ENCODE measurements around the gene DNTTIP2.

DNA sequence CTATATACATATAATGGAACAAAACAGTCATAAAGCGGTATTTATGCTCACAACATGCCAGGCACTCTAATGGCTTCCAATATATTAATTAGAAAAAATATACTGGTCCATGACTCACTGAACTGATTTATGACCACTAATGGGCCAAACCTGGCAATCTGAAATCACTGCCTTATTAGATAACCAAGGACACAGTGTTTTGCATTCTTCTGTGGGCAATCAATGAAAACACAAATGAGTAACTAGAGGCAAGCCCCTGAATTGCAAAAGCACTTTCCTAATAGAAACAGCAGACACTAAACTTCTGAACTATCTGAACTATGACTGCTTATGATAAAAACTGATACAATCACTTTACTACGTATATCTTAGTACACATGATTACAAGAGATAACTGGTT lies 26.7 kb upstream of the DNTTIP2 start:
- TF ChIP-seq, protein P1, sequence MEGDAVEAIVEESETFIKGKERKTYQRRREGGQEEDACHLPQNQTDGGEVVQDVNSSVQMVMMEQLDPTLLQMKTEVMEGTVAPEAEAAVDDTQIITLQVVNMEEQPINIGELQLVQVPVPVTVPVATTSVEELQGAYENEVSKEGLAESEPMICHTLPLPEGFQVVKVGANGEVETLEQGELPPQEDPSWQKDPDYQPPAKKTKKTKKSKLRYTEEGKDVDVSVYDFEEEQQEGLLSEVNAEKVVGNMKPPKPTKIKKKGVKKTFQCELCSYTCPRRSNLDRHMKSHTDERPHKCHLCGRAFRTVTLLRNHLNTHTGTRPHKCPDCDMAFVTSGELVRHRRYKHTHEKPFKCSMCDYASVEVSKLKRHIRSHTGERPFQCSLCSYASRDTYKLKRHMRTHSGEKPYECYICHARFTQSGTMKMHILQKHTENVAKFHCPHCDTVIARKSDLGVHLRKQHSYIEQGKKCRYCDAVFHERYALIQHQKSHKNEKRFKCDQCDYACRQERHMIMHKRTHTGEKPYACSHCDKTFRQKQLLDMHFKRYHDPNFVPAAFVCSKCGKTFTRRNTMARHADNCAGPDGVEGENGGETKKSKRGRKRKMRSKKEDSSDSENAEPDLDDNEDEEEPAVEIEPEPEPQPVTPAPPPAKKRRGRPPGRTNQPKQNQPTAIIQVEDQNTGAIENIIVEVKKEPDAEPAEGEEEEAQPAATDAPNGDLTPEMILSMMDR (IDR thresholded peaks at IDR 0.05 in 2 of 3, conservative IDR thresholded peaks at IDR 0.05 in 1 of 3; ENCODE audit: borderline replicate concordance in 1 of 3, insufficient read depth in 1 of 3, low read depth in 2 of 3, low read length in 2 of 3): no peak
- TF ChIP-seq EZH2 (IDR thresholded peaks at IDR 0.05) (no peak), POLR2A (IDR thresholded peaks at IDR 0.05; ENCODE audit: borderline replicate concordance, extremely low read depth, insufficient read depth, insufficient read length) (no peak), SIN3A (IDR thresholded peaks at IDR 0.05; ENCODE audit: low read depth) (no peak), POLR2AphosphoS5 (IDR thresholded peaks at IDR 0.05; ENCODE audit: low read depth, low read length) (no peak), YY1 (IDR thresholded peaks at IDR 0.05; ENCODE audit: extremely low read depth, insufficient replicate concordance, low read depth, low read length) (no peak), RAD21 (IDR thresholded peaks at IDR 0.05; ENCODE audit: low read depth) (no peak), EZH2phosphoT487 (IDR thresholded peaks at IDR 0.05; ENCODE audit: borderline replicate concordance) (no peak), SP1 (IDR thresholded peaks at IDR 0.05; ENCODE audit: low read depth) (no peak), ZFX (IDR thresholded peaks at IDR 0.05) (no peak)
- TF ChIP-seq, protein P2, sequence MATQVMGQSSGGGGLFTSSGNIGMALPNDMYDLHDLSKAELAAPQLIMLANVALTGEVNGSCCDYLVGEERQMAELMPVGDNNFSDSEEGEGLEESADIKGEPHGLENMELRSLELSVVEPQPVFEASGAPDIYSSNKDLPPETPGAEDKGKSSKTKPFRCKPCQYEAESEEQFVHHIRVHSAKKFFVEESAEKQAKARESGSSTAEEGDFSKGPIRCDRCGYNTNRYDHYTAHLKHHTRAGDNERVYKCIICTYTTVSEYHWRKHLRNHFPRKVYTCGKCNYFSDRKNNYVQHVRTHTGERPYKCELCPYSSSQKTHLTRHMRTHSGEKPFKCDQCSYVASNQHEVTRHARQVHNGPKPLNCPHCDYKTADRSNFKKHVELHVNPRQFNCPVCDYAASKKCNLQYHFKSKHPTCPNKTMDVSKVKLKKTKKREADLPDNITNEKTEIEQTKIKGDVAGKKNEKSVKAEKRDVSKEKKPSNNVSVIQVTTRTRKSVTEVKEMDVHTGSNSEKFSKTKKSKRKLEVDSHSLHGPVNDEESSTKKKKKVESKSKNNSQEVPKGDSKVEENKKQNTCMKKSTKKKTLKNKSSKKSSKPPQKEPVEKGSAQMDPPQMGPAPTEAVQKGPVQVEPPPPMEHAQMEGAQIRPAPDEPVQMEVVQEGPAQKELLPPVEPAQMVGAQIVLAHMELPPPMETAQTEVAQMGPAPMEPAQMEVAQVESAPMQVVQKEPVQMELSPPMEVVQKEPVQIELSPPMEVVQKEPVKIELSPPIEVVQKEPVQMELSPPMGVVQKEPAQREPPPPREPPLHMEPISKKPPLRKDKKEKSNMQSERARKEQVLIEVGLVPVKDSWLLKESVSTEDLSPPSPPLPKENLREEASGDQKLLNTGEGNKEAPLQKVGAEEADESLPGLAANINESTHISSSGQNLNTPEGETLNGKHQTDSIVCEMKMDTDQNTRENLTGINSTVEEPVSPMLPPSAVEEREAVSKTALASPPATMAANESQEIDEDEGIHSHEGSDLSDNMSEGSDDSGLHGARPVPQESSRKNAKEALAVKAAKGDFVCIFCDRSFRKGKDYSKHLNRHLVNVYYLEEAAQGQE (IDR thresholded peaks at IDR 0.05; ENCODE audit: low read depth): no peak
- TF ChIP-seq, protein P3, sequence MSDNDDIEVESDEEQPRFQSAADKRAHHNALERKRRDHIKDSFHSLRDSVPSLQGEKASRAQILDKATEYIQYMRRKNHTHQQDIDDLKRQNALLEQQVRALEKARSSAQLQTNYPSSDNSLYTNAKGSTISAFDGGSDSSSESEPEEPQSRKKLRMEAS (IDR thresholded peaks at IDR 0.05): no peak
- TF ChIP-seq, protein P4, sequence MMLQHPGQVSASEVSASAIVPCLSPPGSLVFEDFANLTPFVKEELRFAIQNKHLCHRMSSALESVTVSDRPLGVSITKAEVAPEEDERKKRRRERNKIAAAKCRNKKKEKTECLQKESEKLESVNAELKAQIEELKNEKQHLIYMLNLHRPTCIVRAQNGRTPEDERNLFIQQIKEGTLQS (IDR thresholded peaks at IDR 0.05): no peak
- TF ChIP-seq, protein P5, sequence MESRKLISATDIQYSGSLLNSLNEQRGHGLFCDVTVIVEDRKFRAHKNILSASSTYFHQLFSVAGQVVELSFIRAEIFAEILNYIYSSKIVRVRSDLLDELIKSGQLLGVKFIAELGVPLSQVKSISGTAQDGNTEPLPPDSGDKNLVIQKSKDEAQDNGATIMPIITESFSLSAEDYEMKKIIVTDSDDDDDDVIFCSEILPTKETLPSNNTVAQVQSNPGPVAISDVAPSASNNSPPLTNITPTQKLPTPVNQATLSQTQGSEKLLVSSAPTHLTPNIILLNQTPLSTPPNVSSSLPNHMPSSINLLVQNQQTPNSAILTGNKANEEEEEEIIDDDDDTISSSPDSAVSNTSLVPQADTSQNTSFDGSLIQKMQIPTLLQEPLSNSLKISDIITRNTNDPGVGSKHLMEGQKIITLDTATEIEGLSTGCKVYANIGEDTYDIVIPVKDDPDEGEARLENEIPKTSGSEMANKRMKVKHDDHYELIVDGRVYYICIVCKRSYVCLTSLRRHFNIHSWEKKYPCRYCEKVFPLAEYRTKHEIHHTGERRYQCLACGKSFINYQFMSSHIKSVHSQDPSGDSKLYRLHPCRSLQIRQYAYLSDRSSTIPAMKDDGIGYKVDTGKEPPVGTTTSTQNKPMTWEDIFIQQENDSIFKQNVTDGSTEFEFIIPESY (IDR thresholded peaks at IDR 0.05; ENCODE audit: extremely low read depth, insufficient replicate concordance, low read length): no peak

All from HCT116 (cell line).